ENCODE results near the gene SLX1A.
"Not testable (repeated sequence)": the region's sequence is repeated elsewhere in the genome, so short reads cannot be mapped to it uniquely, and the experiment has no call there.

The SLX1A gene

GRCh38 chr16:30193615-30194014 is at the start of gene SLX1A, which contains the start of gene BOLA2B:
SLX1A (plus strand) TSS chr16:30193875; CDS start chr16:30194085, 210 bp downstream.
BOLA2B (minus strand) TSS chr16:30193666; CDS start chr16:30193595, 71 bp downstream.
- DNase-seq (ENCODE audit: low read depth in 2 of 2, low spot score in 1 of 2) = not testable (repeated sequence)

- no peak for DNase-seq (ENCODE audit: low read depth in 2 of 2, low spot score in 1 of 2)
Measured at GRCh38 chr16:30144017-30144416, 49.7 kb upstream of the SLX1A start.

GRCh38 chr16:30144917-30145316 is 48.8 kb upstream of the SLX1A start:
- no peak for DNase-seq (ENCODE audit: low read depth in 2 of 2, low spot score in 1 of 2)

GRCh38 chr16:30145657-30146056 is 48.0 kb upstream of the SLX1A start:
- no peak for DNase-seq (ENCODE audit: low read depth in 2 of 2, low spot score in 1 of 2)

GRCh38 chr16:30147843-30148510 is 45.7 kb upstream of the SLX1A start:
- DNase-seq (ENCODE audit: low read depth in 2 of 2, low spot score in 1 of 2) = no peak

GRCh38 chr16:30149250-30149930 is 44.3 kb upstream of the SLX1A start:
- DNase-seq (ENCODE audit: low read depth in 2 of 2, low spot score in 1 of 2) = no peak

GRCh38 chr16:30151091-30151490 is 42.6 kb upstream of the SLX1A start:
- DNase-seq (ENCODE audit: low read depth in 2 of 2, low spot score in 1 of 2) = no peak

GRCh38 chr16:30152517-30152916 is 41.2 kb upstream of the SLX1A start:
- DNase-seq (ENCODE audit: low read depth in 2 of 2, low spot score in 1 of 2) = no peak

GRCh38 chr16:30155188-30155587 is 38.5 kb upstream of the SLX1A start:
- no peak for DNase-seq (ENCODE audit: low read depth in 2 of 2, low spot score in 1 of 2)

- DNase-seq (ENCODE audit: low read depth in 2 of 2, low spot score in 1 of 2) = no peak
Measured at GRCh38 chr16:30157214-30157613, 36.5 kb upstream of the SLX1A start.

GRCh38 chr16:30163538-30163937 is 30.1 kb upstream of the SLX1A start:
- DNase-seq (ENCODE audit: low read depth in 2 of 2, low spot score in 1 of 2) = no peak

GRCh38 chr16:30166202-30166902 is 27.3 kb upstream of the SLX1A start:
- no peak for DNase-seq (ENCODE audit: low read depth in 2 of 2, low spot score in 1 of 2)

GRCh38 chr16:30168746-30169145 is 24.9 kb upstream of the SLX1A start:
- not testable (repeated sequence) for DNase-seq (ENCODE audit: low read depth in 2 of 2, low spot score in 1 of 2)

- not testable (repeated sequence) for DNase-seq (ENCODE audit: low read depth in 2 of 2, low spot score in 1 of 2)
Measured at GRCh38 chr16:30169416-30169815, 24.3 kb upstream of the SLX1A start.

- DNase-seq (ENCODE audit: low read depth in 2 of 2, low spot score in 1 of 2) = not testable (repeated sequence)
Measured at GRCh38 chr16:30170145-30170544, 23.5 kb upstream of the SLX1A start.

- DNase-seq (ENCODE audit: low read depth in 2 of 2, low spot score in 1 of 2) = no peak
Measured at GRCh38 chr16:30173054-30173453, 20.6 kb upstream of the SLX1A start.

- DNase-seq (ENCODE audit: low read depth in 2 of 2, low spot score in 1 of 2) = not testable (repeated sequence)
Measured at GRCh38 chr16:30176876-30177275, 16.8 kb upstream of the SLX1A start.

- DNase-seq (ENCODE audit: low read depth in 2 of 2, low spot score in 1 of 2) = no peak
Measured at GRCh38 chr16:30179195-30179594, 14.5 kb upstream of the SLX1A start.

GRCh38 chr16:30179931-30180330 is 13.7 kb upstream of the SLX1A start:
- no peak for DNase-seq (ENCODE audit: low read depth in 2 of 2, low spot score in 1 of 2)

GRCh38 chr16:30180741-30181140 is 12.9 kb upstream of the SLX1A start:
- no peak for DNase-seq (ENCODE audit: low read depth in 2 of 2, low spot score in 1 of 2)

GRCh38 chr16:30183233-30184095 is 10.2 kb upstream of the SLX1A start, which contains the start of gene CORO1A:
CORO1A (plus strand) TSS chr16:30183602; CDS start chr16:30185210, 1,608 bp downstream.
- peak; percentile 58 to 67 for DNase-seq (ENCODE audit: low read depth in 2 of 2, low spot score in 1 of 2)

Measured in stimulated activated CD8-positive, alpha-beta memory T cell treated with anti-CD3 and anti-CD28 coated beads, Interleukin-4, amount 100 ng/mL, for 4 hours (primary cell).